ENCODE results near the gene CELSR1. TPM values are rescaled to one million over a fixed set of nuclear protein-coding genes. Genes with fewer than 3 reads are reported as not detected.

Gene CELSR1
- total RNA-seq, 2 experiments from 2014 or later: 3.7 to 5.2 TPM

DNA sequence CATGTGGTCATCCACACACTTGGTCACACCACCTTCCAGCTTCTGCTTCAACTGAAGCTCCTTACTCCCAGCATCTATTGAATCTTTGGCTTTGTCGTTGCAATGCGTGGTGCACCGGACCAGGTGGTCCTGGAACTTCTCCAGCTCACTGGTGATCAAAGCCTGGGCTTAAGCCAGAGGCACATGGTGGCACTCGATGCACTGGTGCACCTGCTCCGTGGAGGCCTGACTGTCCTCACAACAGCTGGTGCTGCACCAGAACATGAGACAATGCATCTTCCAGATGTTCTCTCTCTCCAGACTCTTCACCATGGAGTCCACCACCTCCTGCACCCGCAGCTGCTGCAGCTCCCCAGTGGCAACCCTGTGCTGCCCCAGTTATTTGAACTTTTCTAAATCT is 56.0 kb downstream of the CELSR1 start:
- BruUV-seq (replicated peaks): no TSS peak
- Histone ChIP-seq H3K9me2 (ENCODE audit: insufficient read depth, low read length) (no peaks in the 10 kb centered on the region), H3K36me3 (ENCODE audit: insufficient read depth, low read length) (no peaks in the 10 kb centered on the region)

DNA sequence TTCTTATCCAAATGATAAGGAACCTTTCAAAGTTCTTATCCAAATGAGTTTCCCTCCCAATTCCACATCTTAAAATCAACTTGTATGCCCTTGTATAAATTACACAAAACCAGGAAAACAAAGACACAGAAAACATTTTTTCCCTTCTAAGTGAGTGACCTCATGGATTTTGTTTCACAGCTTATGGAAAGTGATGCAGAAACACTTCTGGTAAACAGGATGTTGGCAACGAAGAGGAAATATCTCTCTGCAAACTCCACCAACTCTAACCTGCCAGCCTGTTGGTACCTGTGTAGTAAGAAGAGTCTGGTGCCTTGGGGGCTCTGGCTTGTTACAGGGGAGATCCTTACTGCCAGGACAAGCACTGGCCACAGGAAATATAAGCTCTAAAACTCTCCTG is 57.0 kb downstream of the CELSR1 start:
- no peak overlapping the region for H3K27ac ChIP-seq (ENCODE audit: low read depth, low read length, poor library complexity, severe bottlenecking)
- H3K36me3 ChIP-seq (ENCODE audit: insufficient read depth, low read length): no peaks in the 10 kb centered on the region
- TF ChIP-seq, protein P1, sequence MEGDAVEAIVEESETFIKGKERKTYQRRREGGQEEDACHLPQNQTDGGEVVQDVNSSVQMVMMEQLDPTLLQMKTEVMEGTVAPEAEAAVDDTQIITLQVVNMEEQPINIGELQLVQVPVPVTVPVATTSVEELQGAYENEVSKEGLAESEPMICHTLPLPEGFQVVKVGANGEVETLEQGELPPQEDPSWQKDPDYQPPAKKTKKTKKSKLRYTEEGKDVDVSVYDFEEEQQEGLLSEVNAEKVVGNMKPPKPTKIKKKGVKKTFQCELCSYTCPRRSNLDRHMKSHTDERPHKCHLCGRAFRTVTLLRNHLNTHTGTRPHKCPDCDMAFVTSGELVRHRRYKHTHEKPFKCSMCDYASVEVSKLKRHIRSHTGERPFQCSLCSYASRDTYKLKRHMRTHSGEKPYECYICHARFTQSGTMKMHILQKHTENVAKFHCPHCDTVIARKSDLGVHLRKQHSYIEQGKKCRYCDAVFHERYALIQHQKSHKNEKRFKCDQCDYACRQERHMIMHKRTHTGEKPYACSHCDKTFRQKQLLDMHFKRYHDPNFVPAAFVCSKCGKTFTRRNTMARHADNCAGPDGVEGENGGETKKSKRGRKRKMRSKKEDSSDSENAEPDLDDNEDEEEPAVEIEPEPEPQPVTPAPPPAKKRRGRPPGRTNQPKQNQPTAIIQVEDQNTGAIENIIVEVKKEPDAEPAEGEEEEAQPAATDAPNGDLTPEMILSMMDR (conservative IDR thresholded peaks at IDR 0.05; ENCODE audit: low read length): no peak
- no peak for TF ChIP-seq EZH2phosphoT487 (IDR thresholded peaks at IDR 0.05; ENCODE audit: borderline replicate concordance, low read depth, low read length)
- H3K9me2 ChIP-seq (ENCODE audit: insufficient read depth, low read length): no peaks in the 10 kb centered on the region
- ChIA-PET CTCF (ENCODE audit: unreplicated experiment) (no interaction called here), POLR2A (interaction anchor here (0.7 kb wide), 1 partner anchor 827 kb away, joined by 3 read pairs; no protein-coding TSS in a partner anchor)
- H2AFZ ChIP-seq (ENCODE audit: low read length): no peak overlapping the region
- H3K9me3 ChIP-seq (ENCODE audit: low read length): no peaks in the 10 kb centered on the region
- no peak overlapping the region for H3K4me3 ChIP-seq (ENCODE audit: low read depth, low read length, poor library complexity, severe bottlenecking)
- H4K20me1 ChIP-seq (ENCODE audit: insufficient read depth, low read length): no peaks in the 10 kb centered on the region
- BruUV-seq (replicated peaks): no TSS peak
- no peaks in the 10 kb centered on the region for H3K4me1 ChIP-seq (ENCODE audit: insufficient read depth, low read length, poor library complexity, severe bottlenecking)
- intact Hi-C loops (cut with micrococcal nuclease; ENCODE audit: unreplicated experiment): no loop called here
- no peak for DNase-seq (ENCODE audit: low spot score)
- H3K79me2 ChIP-seq (ENCODE audit: insufficient read depth, low read depth, low read length): no peaks in the 10 kb centered on the region
- no peak overlapping the region for H3K4me2 ChIP-seq (ENCODE audit: low read length)

More for the DNA sequence above, 56.0 kb downstream of the CELSR1 start:
- no peak for TF ChIP-seq EZH2phosphoT487 (IDR thresholded peaks at IDR 0.05; ENCODE audit: borderline replicate concordance, low read depth, low read length)
- TF ChIP-seq, protein P1 (conservative IDR thresholded peaks at IDR 0.05; ENCODE audit: low read length): no peak
- ChIA-PET CTCF (ENCODE audit: unreplicated experiment) (no interaction called here), POLR2A (no interaction called here)
- Histone ChIP-seq H3K27ac (ENCODE audit: low read depth, low read length, poor library complexity, severe bottlenecking) (no peak overlapping the region), H2AFZ (ENCODE audit: low read length) (no peak overlapping the region), H3K9me3 (ENCODE audit: low read length) (no peaks in the 10 kb centered on the region), H4K20me1 (ENCODE audit: insufficient read depth, low read length) (no peaks in the 10 kb centered on the region), H3K4me2 (ENCODE audit: low read length) (no peak overlapping the region), H3K4me1 (ENCODE audit: insufficient read depth, low read length, poor library complexity, severe bottlenecking) (no peaks in the 10 kb centered on the region), H3K79me2 (ENCODE audit: insufficient read depth, low read depth, low read length) (no peaks in the 10 kb centered on the region), H3K4me3 (ENCODE audit: low read depth, low read length, poor library complexity, severe bottlenecking) (no peak overlapping the region)
- DNase-seq (ENCODE audit: low spot score): no peak
- intact Hi-C loops (cut with micrococcal nuclease; ENCODE audit: unreplicated experiment): no loop called here

DNA sequence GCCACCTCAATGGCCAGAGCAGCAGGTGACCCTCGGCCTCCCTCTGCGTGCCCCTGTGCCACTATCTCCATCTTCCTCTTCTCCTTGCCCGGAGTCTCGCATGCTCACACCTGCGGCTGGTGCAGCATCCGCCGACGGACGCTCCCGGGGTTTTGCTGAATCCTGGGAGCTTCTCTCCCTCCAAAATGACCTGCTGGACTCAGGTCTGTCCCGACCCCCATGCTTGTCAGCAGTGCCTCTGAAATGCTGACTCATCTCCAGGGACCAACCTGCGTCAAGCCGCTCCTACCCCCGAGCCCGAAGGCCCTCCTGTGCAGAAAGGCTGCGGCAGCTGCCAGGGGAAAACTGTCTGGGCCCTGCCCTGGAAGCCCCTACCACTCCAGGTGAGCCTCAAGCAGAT is 58.4 kb downstream of the CELSR1 start:
- no peak for TF ChIP-seq EZH2phosphoT487 (IDR thresholded peaks at IDR 0.05; ENCODE audit: borderline replicate concordance, low read depth, low read length)
- TF ChIP-seq, protein P1 (conservative IDR thresholded peaks at IDR 0.05; ENCODE audit: low read length): no peak
- no TSS peak for BruUV-seq (replicated peaks)
- no peak overlapping the region for H3K4me2 ChIP-seq (ENCODE audit: low read length)
- CTCF ChIA-PET (ENCODE audit: unreplicated experiment): no interaction called here
- intact Hi-C loops (cut with micrococcal nuclease; ENCODE audit: unreplicated experiment): no loop called here
- H3K9me3 ChIP-seq (ENCODE audit: low read length): no peaks in the 10 kb centered on the region
- H3K4me1 ChIP-seq (ENCODE audit: insufficient read depth, low read length, poor library complexity, severe bottlenecking): no peaks in the 10 kb centered on the region
- no peak overlapping the region for H2AFZ ChIP-seq (ENCODE audit: low read length)
- POLR2A ChIA-PET: no interaction called here
- H3K36me3 ChIP-seq (ENCODE audit: insufficient read depth, low read length): no peaks in the 10 kb centered on the region
- H3K79me2 ChIP-seq (ENCODE audit: insufficient read depth, low read depth, low read length): no peaks in the 10 kb centered on the region
- no peak for DNase-seq (ENCODE audit: low spot score)
- no peaks in the 10 kb centered on the region for H4K20me1 ChIP-seq (ENCODE audit: insufficient read depth, low read length)
- no peak overlapping the region for H3K27ac ChIP-seq (ENCODE audit: low read depth, low read length, poor library complexity, severe bottlenecking)
- H3K4me3 ChIP-seq (ENCODE audit: low read depth, low read length, poor library complexity, severe bottlenecking): no peak overlapping the region
- no peaks in the 10 kb centered on the region for H3K9me2 ChIP-seq (ENCODE audit: insufficient read depth, low read length)

Data from OCI-LY7 (cell line).